ENCODE data around the gene ENOX1. TPM values are rescaled to one million over a fixed set of nuclear protein-coding genes. Genes with fewer than 3 reads are reported as not detected.

ENOX1 gene
- total and polyA plus RNA-seq, 4 donors: 0.33 to 7.7 (median 1.1) TPM

- TF ChIP-seq CTCF (IDR thresholded peaks at IDR 0.05; ENCODE audit: control extremely low read depth, extremely low read depth): no peak
- Histone ChIP-seq H3K9me3 (ENCODE audit: control insufficient read depth in 4 of 4, insufficient read depth in 3 of 4, low read length in 3 of 4) (no peaks in the 10 kb centered on the region), H3K36me3 (ENCODE audit: control insufficient read depth in 4 of 4, insufficient read depth in 4 of 4, low read length in 4 of 4) (no peaks in the 10 kb centered on the region), H3K4me1 (ENCODE audit: control insufficient read depth in 5 of 5, insufficient read depth in 5 of 5, low read length in 5 of 5) (peaks cover 0 to 4% (median 0%) of the 10 kb centered on the region in 5 donors), H3K9ac (ENCODE audit: insufficient read depth in 1 of 2, low read length in 2 of 2) (no peak overlapping the region), H3K27me3 (ENCODE audit: control insufficient read depth in 3 of 3, insufficient read depth in 3 of 3, low read length in 2 of 3) (no peaks in the 10 kb centered on the region), H3K4me3 (no peak overlapping the region), H3K27ac (ENCODE audit: low read depth in 1 of 2, low read length in 1 of 2) (no peak overlapping the region)
- 76 to 80% methylated on average over 7 of the region's 7 CpGs for WGBS, 2 donors
- ATAC-seq (ENCODE audit: insufficient read depth, low FRiP score) (no peak), DNase-seq (no peak)
Observed at GRCh38 chr13:43285933-43286597, 500.7 kb downstream of the ENOX1 start.

GRCh38 chr13:43284162-43284561, 502.6 kb downstream of the ENOX1 start:
- Histone ChIP-seq H3K27me3 (ENCODE audit: control insufficient read depth in 3 of 3, insufficient read depth in 3 of 3, low read length in 2 of 3) (no peaks in the 10 kb centered on the region), H3K9ac (ENCODE audit: insufficient read depth in 1 of 2, low read length in 2 of 2) (no peak overlapping the region), H3K27ac (ENCODE audit: low read depth in 1 of 2, low read length in 1 of 2) (no peak overlapping the region), H3K4me3 (no peak overlapping the region), H3K9me3 (ENCODE audit: control insufficient read depth in 4 of 4, insufficient read depth in 3 of 4, low read length in 3 of 4) (no peaks in the 10 kb centered on the region), H3K36me3 (ENCODE audit: control insufficient read depth in 4 of 4, insufficient read depth in 4 of 4, low read length in 4 of 4) (no peaks in the 10 kb centered on the region), H3K4me1 (ENCODE audit: control insufficient read depth in 5 of 5, insufficient read depth in 5 of 5, low read length in 5 of 5) (peaks cover 0 to 10% (median 0%) of the 10 kb centered on the region in 5 donors)
- WGBS, 2 donors: 49 to 63% methylated on average over 3 of the region's 3 CpGs
- DNase-seq (no peak), ATAC-seq (ENCODE audit: insufficient read depth, low FRiP score) (no peak)
- TF ChIP-seq CTCF (IDR thresholded peaks at IDR 0.05; ENCODE audit: control extremely low read depth, extremely low read depth): no peak

- Histone ChIP-seq H3K9me3 (ENCODE audit: control insufficient read depth in 4 of 4, insufficient read depth in 3 of 4, low read length in 3 of 4) (no peaks in the 10 kb centered on the region), H3K4me3 (no peak overlapping the region), H3K9ac (ENCODE audit: insufficient read depth in 1 of 2, low read length in 2 of 2) (no peak overlapping the region), H3K27ac (ENCODE audit: low read depth in 1 of 2, low read length in 1 of 2) (no peak overlapping the region), H3K4me1 (ENCODE audit: control insufficient read depth in 5 of 5, insufficient read depth in 5 of 5, low read length in 5 of 5) (peaks cover 0 to 6% (median 0%) of the 10 kb centered on the region in 5 donors), H3K27me3 (ENCODE audit: control insufficient read depth in 3 of 3, insufficient read depth in 3 of 3, low read length in 2 of 3) (no peaks in the 10 kb centered on the region), H3K36me3 (ENCODE audit: control insufficient read depth in 4 of 4, insufficient read depth in 4 of 4, low read length in 4 of 4) (no peaks in the 10 kb centered on the region)
- no peak for DNase-seq
- TF ChIP-seq CTCF (IDR thresholded peaks at IDR 0.05; ENCODE audit: control extremely low read depth, extremely low read depth): no peak
- no peak for ATAC-seq (ENCODE audit: insufficient read depth, low FRiP score)
- WGBS, 2 donors: 58 to 80% methylated on average over 2 of the region's 2 CpGs
Observed at GRCh38 chr13:43279696-43280095, 507.1 kb downstream of the ENOX1 start.

- ATAC-seq (ENCODE audit: insufficient read depth, low FRiP score): no peak
Observed at GRCh38 chr13:43278127-43278526, 508.6 kb downstream of the ENOX1 start.

More at GRCh38 chr13:43278127-43278526, 508.6 kb downstream of the ENOX1 start:
- H3K36me3 ChIP-seq (ENCODE audit: control insufficient read depth in 4 of 4, insufficient read depth in 4 of 4, low read length in 4 of 4): no peaks in the 10 kb centered on the region
- H3K9ac ChIP-seq (ENCODE audit: insufficient read depth in 1 of 2, low read length in 2 of 2): no peak overlapping the region
- no peak overlapping the region for H3K4me3 ChIP-seq
- no peaks in the 10 kb centered on the region for H3K9me3 ChIP-seq (ENCODE audit: control insufficient read depth in 4 of 4, insufficient read depth in 3 of 4, low read length in 3 of 4)
- DNase-seq: no peak
- peaks cover 0 to 6% (median 0%) of the 10 kb centered on the region in 5 donors for H3K4me1 ChIP-seq (ENCODE audit: control insufficient read depth in 5 of 5, insufficient read depth in 5 of 5, low read length in 5 of 5)
- 78 to 83% methylated on average over 1 of the region's 1 CpG for WGBS, 2 donors
- TF ChIP-seq CTCF (IDR thresholded peaks at IDR 0.05; ENCODE audit: control extremely low read depth, extremely low read depth): no peak
- no peak overlapping the region for H3K27ac ChIP-seq (ENCODE audit: low read depth in 1 of 2, low read length in 1 of 2)
- H3K27me3 ChIP-seq (ENCODE audit: control insufficient read depth in 3 of 3, insufficient read depth in 3 of 3, low read length in 2 of 3): no peaks in the 10 kb centered on the region
